ENCODE data around the gene GPER1.
A peak's percentile ranks its signal among the peaks of the same experiment; 100 is the strongest.

Gene GPER1

GRCh38 chr7:1049006-1049741 is 38.7 kb upstream of the GPER1 start:
- Histone ChIP-seq H3K36me3 (ENCODE audit: control insufficient read depth, low read length) (no peaks in the 10 kb centered on the region; the same call in 1 of the 2 replicates), H3K27ac (ENCODE audit: low read depth, low read length) (no peak overlapping the region), H3F3A (ENCODE audit: control insufficient read depth, insufficient read depth) (peaks cover 6% of the 10 kb centered on the region; the same call in 1 of the 2 replicates), H3K4me3 (ENCODE audit: low read length) (no peak overlapping the region), H3K79me2 (ENCODE audit: control insufficient read depth, low read length) (peaks cover 17% of the 10 kb centered on the region), H3K4me2 (ENCODE audit: low read length) (peak overlapping the region; percentile 38), H4K20me1 (ENCODE audit: control insufficient read depth, insufficient read depth, low read depth, low read length) (peaks cover 27% of the 10 kb centered on the region), H3K27me3 (ENCODE audit: control insufficient read depth, low read length) (no peaks in the 10 kb centered on the region), H3K9me3 (ENCODE audit: control insufficient read depth, insufficient read depth, low read length) (no peaks in the 10 kb centered on the region), H3K4me1 (ENCODE audit: control insufficient read depth, low read length) (peaks cover 49% of the 10 kb centered on the region), H3K9me2 (replicated peaks; ENCODE audit: control insufficient read depth, low read length) (no peaks in the 10 kb centered on the region)
- no peak for TF ChIP-seq EZH2phosphoT487 (IDR thresholded peaks at IDR 0.05; ENCODE audit: borderline replicate concordance, low read length)
- TF ChIP-seq CTCF (IDR thresholded peaks at IDR 0.05; ENCODE audit: low read depth, low read length, poor library complexity, severe bottlenecking), result no peak

DNA sequence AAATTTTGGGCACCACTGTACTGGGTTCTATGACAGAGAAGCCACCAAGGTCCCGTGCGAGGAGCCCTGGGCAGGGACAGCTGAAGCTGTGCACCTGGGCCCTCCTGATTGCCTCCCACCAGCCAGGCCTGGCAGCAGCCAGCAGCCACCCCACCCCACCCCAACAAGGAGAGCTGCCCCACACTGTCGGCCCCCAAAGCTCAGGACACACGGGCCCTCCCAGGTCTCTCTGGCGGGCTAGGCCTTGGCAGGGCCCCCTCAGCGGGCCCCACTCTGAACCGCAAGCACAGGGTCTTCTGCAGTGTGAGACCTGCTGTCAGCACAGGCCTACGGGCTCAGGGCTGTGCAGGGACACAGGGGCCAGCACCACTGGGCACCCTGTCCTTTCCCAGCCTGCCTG is 38.1 kb upstream of the GPER1 start:
- H3K4me3 ChIP-seq (ENCODE audit: low read length), result no peak overlapping the region

DNA sequence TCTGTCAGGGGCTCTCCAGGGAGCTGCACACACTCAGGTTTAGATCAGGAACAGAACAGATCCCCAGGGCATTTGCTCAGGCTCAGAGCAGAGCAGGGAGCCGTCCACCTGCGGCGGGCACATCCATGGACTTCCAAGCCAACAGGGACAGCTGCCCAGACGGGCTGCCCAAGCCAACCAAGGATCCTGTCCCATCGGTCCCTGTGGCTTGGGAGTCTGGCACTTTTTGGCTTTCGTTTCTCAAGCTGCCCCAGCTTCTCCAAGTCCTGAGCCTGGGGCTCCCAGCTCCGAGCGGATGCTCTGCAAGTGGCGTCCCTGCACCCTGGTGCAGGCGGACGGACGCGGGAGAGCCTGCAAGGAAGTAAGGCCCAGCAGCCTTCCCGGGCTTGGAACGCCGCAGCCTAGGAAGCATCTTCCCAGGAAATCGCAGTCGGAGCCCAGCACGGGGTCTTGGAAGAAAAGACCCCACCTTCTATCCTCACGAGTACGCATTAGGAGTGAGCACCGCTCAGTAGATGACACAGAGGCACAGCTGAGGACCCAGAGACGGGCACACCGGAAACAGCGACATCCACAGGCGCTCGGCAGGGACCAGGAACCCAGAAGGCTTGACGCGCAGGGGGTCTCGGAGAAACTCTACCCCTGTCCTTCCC is 37.5 kb upstream of the GPER1 start:
- H3K4me3 ChIP-seq (ENCODE audit: low read length), result no peak overlapping the region
- H3K9me2 ChIP-seq (replicated peaks; ENCODE audit: control insufficient read depth, low read length), result no peaks in the 10 kb centered on the region
- no peak overlapping the region for H3K27ac ChIP-seq (ENCODE audit: low read depth, low read length)
- no peaks in the 10 kb centered on the region for H3K27me3 ChIP-seq (ENCODE audit: control insufficient read depth, low read length)
- H4K20me1 ChIP-seq (ENCODE audit: control insufficient read depth, insufficient read depth, low read depth, low read length), result peaks cover 22% of the 10 kb centered on the region
- H3K79me2 ChIP-seq (ENCODE audit: control insufficient read depth, low read length), result peaks cover 20% of the 10 kb centered on the region
- H3F3A ChIP-seq (ENCODE audit: control insufficient read depth, insufficient read depth), result peaks cover 4% of the 10 kb centered on the region; the same call in 1 of the 2 replicates
- H3K4me1 ChIP-seq (ENCODE audit: control insufficient read depth, low read length), result peaks cover 51% of the 10 kb centered on the region
- peaks cover 2% of the 10 kb centered on the region; the same call in 1 of the 2 replicates for H3K36me3 ChIP-seq (ENCODE audit: control insufficient read depth, low read length)
- TF ChIP-seq CTCF (IDR thresholded peaks at IDR 0.05; ENCODE audit: low read depth, low read length, poor library complexity, severe bottlenecking) (no peak), EZH2phosphoT487 (IDR thresholded peaks at IDR 0.05; ENCODE audit: borderline replicate concordance, low read length) (no peak)
- H3K9me3 ChIP-seq (ENCODE audit: control insufficient read depth, insufficient read depth, low read length), result no peaks in the 10 kb centered on the region
- H3K4me2 ChIP-seq (ENCODE audit: low read length), result peak overlapping the region; percentile 38; the same call in 1 of the 2 replicates

More for the DNA sequence above, 38.1 kb upstream of the GPER1 start:
- Histone ChIP-seq H3K79me2 (ENCODE audit: control insufficient read depth, low read length) (peaks cover 18% of the 10 kb centered on the region), H3K4me2 (ENCODE audit: low read length) (peak overlapping the region; percentile 38), H3K27me3 (ENCODE audit: control insufficient read depth, low read length) (no peaks in the 10 kb centered on the region), H3K36me3 (ENCODE audit: control insufficient read depth, low read length) (peaks cover under 1% of the 10 kb centered on the region; the same call in 1 of the 2 replicates), H3K9me2 (replicated peaks; ENCODE audit: control insufficient read depth, low read length) (no peaks in the 10 kb centered on the region), H3F3A (ENCODE audit: control insufficient read depth, insufficient read depth) (peaks cover 6% of the 10 kb centered on the region; the same call in 1 of the 2 replicates), H3K9me3 (ENCODE audit: control insufficient read depth, insufficient read depth, low read length) (no peaks in the 10 kb centered on the region), H3K27ac (ENCODE audit: low read depth, low read length) (no peak overlapping the region), H4K20me1 (ENCODE audit: control insufficient read depth, insufficient read depth, low read depth, low read length) (peaks cover 27% of the 10 kb centered on the region), H3K4me1 (ENCODE audit: control insufficient read depth, low read length) (peaks cover 51% of the 10 kb centered on the region)
- TF ChIP-seq EZH2phosphoT487 (IDR thresholded peaks at IDR 0.05; ENCODE audit: borderline replicate concordance, low read length) (no peak), CTCF (IDR thresholded peaks at IDR 0.05; ENCODE audit: low read depth, low read length, poor library complexity, severe bottlenecking) (no peak)
